Activated naive CD4-positive, alpha-beta T cell treated with anti-CD3 and anti-CD28 coated beads, Interleukin-2, amount 50 U/mL, for 16 hours (primary cell): ENCODE results near the gene NPTX2.

Experiments used
- DNase-seq: peaks from one replicate; pipeline ENCODE4 v3.0.0-alpha.2; 2020

The NPTX2 gene

GRCh38 chr7:98655611-98656010 is 38.5 kb downstream of the NPTX2 start:
- DNase-seq = no peak

DNA sequence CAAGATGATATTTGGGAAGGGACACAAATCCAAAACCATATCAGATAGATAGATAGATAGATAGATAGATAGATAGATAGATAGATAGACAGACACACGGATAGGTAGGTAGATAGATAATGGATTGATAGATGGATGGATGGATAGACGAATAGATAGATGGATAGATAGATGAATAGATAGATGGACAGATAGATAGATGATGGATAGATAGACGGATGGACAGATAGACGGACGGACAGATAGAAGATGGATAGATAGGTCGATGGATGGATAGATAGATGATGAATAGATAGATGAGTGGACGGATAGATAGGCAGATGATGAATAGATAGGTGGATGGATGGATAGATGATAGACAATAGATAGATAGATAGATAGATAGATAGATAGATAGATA is 39.8 kb downstream of the NPTX2 start:
- DNase-seq = no peak

- no peak for DNase-seq
Observed at GRCh38 chr7:98657736-98658135, 40.7 kb downstream of the NPTX2 start.

DNA sequence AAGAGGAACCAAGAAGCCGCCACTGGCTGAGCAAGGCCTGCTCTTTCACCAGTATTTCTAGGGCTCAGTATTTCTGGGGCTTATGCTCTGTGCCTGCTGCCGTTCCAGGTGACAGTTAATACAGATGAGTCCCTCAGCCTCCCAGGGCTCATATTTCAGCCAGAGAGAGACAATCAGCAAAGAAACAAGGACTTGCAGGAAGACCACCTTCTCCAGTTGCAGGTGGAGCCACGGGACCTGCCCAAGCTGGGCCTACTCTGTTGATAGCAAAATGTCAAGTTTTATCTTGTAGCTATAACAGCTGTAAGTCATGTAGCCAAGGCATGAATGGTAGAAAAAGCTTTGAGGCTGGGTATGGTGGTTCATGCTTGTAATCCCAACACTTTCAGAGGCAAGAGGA is 42.7 kb downstream of the NPTX2 start:
- DNase-seq = no peak

DNA sequence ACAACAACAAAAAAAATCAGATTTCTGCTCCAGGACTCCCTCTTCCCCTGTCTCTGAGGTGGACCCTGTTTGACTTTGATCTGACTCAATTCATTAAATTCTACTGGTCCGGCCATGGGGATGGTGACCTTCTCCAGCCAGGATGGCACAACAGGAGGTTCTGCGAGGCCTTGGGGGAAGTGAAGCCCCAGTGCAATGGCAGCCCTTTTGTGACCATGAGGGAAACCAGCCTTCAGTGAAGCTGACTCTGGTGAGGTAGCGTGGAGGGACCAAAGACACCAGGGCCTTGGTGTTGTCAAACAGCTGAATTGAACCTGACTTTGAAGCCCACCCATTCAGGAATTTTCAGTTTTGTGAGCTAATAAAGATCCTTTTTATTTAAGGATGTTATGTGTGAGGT is 44.5 kb downstream of the NPTX2 start:
- no peak for DNase-seq

GRCh38 chr7:98662289-98662688 is 45.2 kb downstream of the NPTX2 start:
- no peak for DNase-seq

- DNase-seq = no peak
Observed at GRCh38 chr7:98664882-98665281, 47.8 kb downstream of the NPTX2 start.

DNA sequence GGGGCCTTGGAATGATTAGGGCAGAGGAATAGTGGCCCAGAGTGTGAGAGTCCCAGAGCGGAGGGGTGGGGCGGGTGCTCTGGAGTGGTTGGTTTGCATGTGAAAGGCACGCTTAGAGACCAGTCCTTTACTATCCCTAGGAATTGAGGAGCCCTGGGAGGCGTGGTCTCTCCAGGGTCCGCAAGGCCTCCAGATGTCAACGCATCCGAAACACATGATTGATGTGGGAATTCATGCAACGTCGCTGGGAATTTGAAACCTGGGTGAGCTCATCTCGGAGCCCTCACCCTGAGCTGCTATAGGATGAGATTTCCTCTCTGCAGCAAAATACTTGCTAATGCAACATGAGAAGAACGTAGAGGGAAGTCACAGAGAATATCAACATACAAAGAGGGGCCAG is 51.2 kb downstream of the NPTX2 start:
- DNase-seq = no peak

GRCh38 chr7:98669329-98670000 is 52.4 kb downstream of the NPTX2 start:
- DNase-seq = no peak

- no peak for DNase-seq
Observed at GRCh38 chr7:98670186-98670585, 53.1 kb downstream of the NPTX2 start.

GRCh38 chr7:98671733-98672331 is 54.7 kb downstream of the NPTX2 start:
- no peak for DNase-seq

DNA sequence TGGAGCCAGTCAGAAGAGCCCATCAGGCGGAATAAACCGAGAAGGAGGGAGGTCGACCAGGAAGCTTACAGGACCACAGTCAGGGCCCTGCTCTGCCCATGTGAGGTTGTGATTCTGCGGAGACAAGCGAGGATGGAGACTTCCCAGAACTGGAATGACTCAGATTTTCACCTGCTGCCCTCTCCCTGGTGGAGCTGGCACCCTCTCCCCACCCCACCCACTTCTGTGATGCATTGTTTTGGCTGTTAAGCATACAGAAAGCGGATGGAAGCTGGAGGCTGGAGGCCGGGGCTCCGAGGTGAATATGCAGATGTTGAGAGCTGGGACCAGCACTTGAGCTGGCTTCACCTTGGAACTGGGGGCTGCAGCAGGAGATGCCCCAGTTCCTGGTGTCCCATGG is 57.4 kb downstream of the NPTX2 start:
- DNase-seq = no peak

GRCh38 chr7:98674881-98675280 is 57.8 kb downstream of the NPTX2 start:
- no peak for DNase-seq

DNA sequence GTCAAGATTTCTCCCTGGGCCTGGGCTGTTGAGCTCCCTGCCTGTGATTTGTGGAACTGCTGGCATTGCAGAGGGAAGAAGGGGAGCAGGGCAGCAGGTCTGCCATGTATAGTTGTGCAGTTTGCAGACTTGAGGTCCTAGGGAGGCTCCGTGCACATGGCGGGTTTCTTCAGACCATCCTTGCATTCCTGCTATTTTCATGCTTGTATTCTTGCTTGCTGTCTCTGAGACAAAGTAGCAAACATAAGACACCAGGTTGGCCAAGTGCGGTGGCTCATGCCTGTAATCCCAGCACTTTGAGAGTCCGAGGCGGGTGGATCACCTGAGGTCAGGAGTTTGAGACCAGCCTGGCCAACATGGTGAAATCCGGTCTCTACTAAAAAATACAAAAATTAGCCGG is 61.1 kb downstream of the NPTX2 start:
- no peak for DNase-seq
